Keratinocyte (primary cell): ENCODE measurements around the gene TAGLN. TPM values are rescaled to one million over a fixed set of nuclear protein-coding genes. Genes with fewer than 3 reads are reported as not detected.

Experiments
- DNase-seq: peaks from one replicate; pipeline ENCODE4 v3.0.0-alpha.2; 2011; ENCODE audit warnings: low read depth, missing footprints, low spot score
- FAIRE-seq: peaks from 2 replicates; lab custom pipeline; 2011; peaks lifted over from hg19 to GRCh38; lab: Jason Lieb, UNC
- H2AFZ ChIP-seq: 2 replicates; pipeline ENCODE4 v1.6.0; 2012; ENCODE audit warnings: low read length, control low read depth, inconsistent platforms; ENCODE audit not compliant: control insufficient read depth
- H3K27ac ChIP-seq: 2 replicates; pipeline ENCODE4 v1.5.1; 2011; ENCODE audit warnings: low read length; ENCODE audit not compliant: control insufficient read depth, insufficient read depth
- H3K27me3 ChIP-seq: 3 replicates; pipeline ENCODE4 v1.6.0; 2011; ENCODE audit warnings: low read length; ENCODE audit not compliant: control insufficient read depth, insufficient read depth; ENCODE audit errors: extremely low read depth
- H3K36me3 ChIP-seq, 2 experiments: 2 replicates in 1 of 2; 3 replicates in 1 of 2; pipeline ENCODE4 v1.5.1; 2011; ENCODE audit warnings: low read length in 2 of 2, mild to moderate bottlenecking in 1 of 2; ENCODE audit not compliant: control insufficient read depth in 2 of 2, insufficient read depth in 2 of 2; ENCODE audit errors: extremely low read depth in 1 of 2
- H3K4me1 ChIP-seq: 3 replicates; pipeline ENCODE4 v1.5.1; 2011; ENCODE audit warnings: low read length; ENCODE audit not compliant: control insufficient read depth, insufficient read depth; ENCODE audit errors: extremely low read depth
- H3K4me2 ChIP-seq: 3 replicates; pipeline ENCODE4 v1.6.0; 2011; ENCODE audit warnings: low read depth, low read length; ENCODE audit not compliant: control insufficient read depth, insufficient read depth; ENCODE audit errors: extremely low read depth
- H3K4me3 ChIP-seq, 3 experiments: fragments of 200-600 bp in 1 of 3; sonication (generic) in 1 of 3; 2 replicates in 2 of 3; 3 replicates in 1 of 3; pipeline ENCODE4 v1.5.1; 2011 to 2016; ENCODE audit warnings: low read length in 3 of 3, mild to moderate bottlenecking in 3 of 3, control low read depth in 2 of 3, inconsistent platforms in 1 of 3, low read depth in 1 of 3, mixed read lengths in 1 of 3, mixed run types in 1 of 3, moderate library complexity in 1 of 3; ENCODE audit not compliant: control insufficient read depth in 2 of 3, insufficient read depth in 2 of 3; ENCODE audit errors: extremely low read depth in 1 of 3
- H3K79me2 ChIP-seq: 2 replicates; pipeline ENCODE4 v1.6.0; 2012; ENCODE audit warnings: low read length; ENCODE audit not compliant: control insufficient read depth, insufficient read depth
- H3K9ac ChIP-seq: 3 replicates; pipeline ENCODE4 v1.6.0; 2011; ENCODE audit warnings: low read length; ENCODE audit not compliant: control insufficient read depth, insufficient read depth; ENCODE audit errors: extremely low read depth
- H3K9me1 ChIP-seq: 3 replicates; pipeline ENCODE4 v1.6.0; 2011; ENCODE audit warnings: low read length; ENCODE audit not compliant: control insufficient read depth, insufficient read depth; ENCODE audit errors: extremely low read depth
- H3K9me3 ChIP-seq: 2 replicates; pipeline ENCODE4 v1.5.1; 2012; ENCODE audit warnings: low read depth, low read length; ENCODE audit not compliant: control insufficient read depth
- H4K20me1 ChIP-seq: 3 replicates; pipeline ENCODE4 v1.6.0; 2011; ENCODE audit warnings: low read length; ENCODE audit not compliant: control insufficient read depth, insufficient read depth; ENCODE audit errors: extremely low read depth
- CTCF ChIP-seq, 3 experiments: IDR thresholded peaks in 1 of 3; conservative IDR thresholded peaks in 1 of 3; optimal IDR thresholded peaks in 1 of 3; 2 replicates in 2 of 3; 3 replicates in 1 of 3; pipeline versions ENCODE3 to v1.5.1; 2011; ENCODE audit warnings: low read length in 3 of 3, mild to moderate bottlenecking in 3 of 3, moderate library complexity in 2 of 3, control low read depth in 1 of 3, inconsistent platforms in 1 of 3; ENCODE audit not compliant: insufficient read depth in 2 of 3; ENCODE audit errors: extremely low read depth in 1 of 3
- EZH2 ChIP-seq: IDR thresholded peaks from one replicate; pipeline ENCODE4 v1.6.1; 2012; ENCODE audit warnings: inconsistent platforms, mild to moderate bottlenecking, low read length, moderate library complexity
- dilution Hi-C: fragments of 300-500 bp; cut with MboI; formaldehyde crosslinking; loops from one replicate; pipeline ENCODE4 v1.7.0; 2020; ENCODE audit warnings: low sequenced_read_pairs; ENCODE audit not compliant: extremely low pct_ligation_motif_present
- polyA plus RNA-seq, 5 experiments: library from polyadenylated mRNA; depleted of rRNA in 3 of 5; stranded (reverse) in 3 of 5; stranded (forward) in 1 of 5; unstranded in 1 of 5; fragments of >200 nt; gene quantifications; 1 replicate in 1 of 5; 2 replicates in 3 of 5; 3 replicates in 1 of 5; pipeline versions ENCODE4 v1.2.1 to v1.2.3, GENCODE V29; 2011 to 2012; ENCODE audit warnings: missing spikeins in 2 of 5, low read depth in 1 of 5, low replicate concordance in 1 of 5

Gene TAGLN
- polyA plus RNA-seq, 1 donor (not counting 4 experiments of a cell fraction or from before 2014, with no cell fraction given), result 26.6 TPM

GRCh38 chr11:117189191-117189940 is 9.8 kb upstream of the TAGLN start:
- H3K27ac ChIP-seq, result no peak overlapping the region
- FAIRE-seq, result no peak

GRCh38 chr11:117189941-117190544 is 9.1 kb upstream of the TAGLN start:
- Histone ChIP-seq H3K9ac (no peak overlapping the region), H3K4me2 (no peak overlapping the region), H4K20me1 (no peaks in the 10 kb centered on the region), H3K79me2 (no peaks in the 10 kb centered on the region), H3K9me1 (no peaks in the 10 kb centered on the region), H3K4me1 (peaks cover 7% of the 10 kb centered on the region), H3K36me3 (peaks cover 9 to 35% of the 10 kb centered on the region in 2 experiments), H3K4me3 (no peak overlapping the region), H3K9me3 (no peaks in the 10 kb centered on the region), H2AFZ (no peak overlapping the region), H3K27ac (no peak overlapping the region), H3K27me3 (no peaks in the 10 kb centered on the region)
- FAIRE-seq (no peak), DNase-seq (no peak)
- TF ChIP-seq EZH2, result no peak
- TF ChIP-seq CTCF (optimal IDR thresholded peaks at IDR 0.05 in 1 of 3, IDR thresholded peaks at IDR 0.05 in 1 of 3, conservative IDR thresholded peaks at IDR 0.05 in 1 of 3; ENCODE audit: extremely low read depth in 1 of 3, insufficient read depth in 2 of 3, low read length in 3 of 3), result no peak
- dilution Hi-C loops, result no loop called here

More at GRCh38 chr11:117189191-117189940, 9.8 kb upstream of the TAGLN start:
- TF ChIP-seq CTCF (optimal IDR thresholded peaks at IDR 0.05 in 1 of 3, IDR thresholded peaks at IDR 0.05 in 1 of 3, conservative IDR thresholded peaks at IDR 0.05 in 1 of 3; ENCODE audit: extremely low read depth in 1 of 3, insufficient read depth in 2 of 3, low read length in 3 of 3) (no peak), EZH2 (no peak)
- dilution Hi-C loops, result no loop called here
- H3K4me2 ChIP-seq, result no peak overlapping the region
- no peaks in the 10 kb centered on the region for H3K27me3 ChIP-seq
- no peak overlapping the region for H3K9ac ChIP-seq
- H3K4me1 ChIP-seq, result peaks cover 7% of the 10 kb centered on the region
- no peak overlapping the region for H2AFZ ChIP-seq
- H3K79me2 ChIP-seq, result no peaks in the 10 kb centered on the region
- DNase-seq, result no peak
- peaks cover 9 to 35% of the 10 kb centered on the region in 2 experiments for H3K36me3 ChIP-seq
- no peaks in the 10 kb centered on the region for H4K20me1 ChIP-seq
- H3K9me1 ChIP-seq, result no peaks in the 10 kb centered on the region
- no peaks in the 10 kb centered on the region for H3K9me3 ChIP-seq
- no peak overlapping the region for H3K4me3 ChIP-seq
